ENCODE results near the gene USP53. TPM values are rescaled to one million over a fixed set of nuclear protein-coding genes. Genes with fewer than 3 reads are reported as not detected.
A peak's percentile ranks its signal among the peaks of the same experiment; 100 is the strongest.
"Not testable (repeated sequence)": the region's sequence is repeated elsewhere in the genome, so short reads cannot be mapped to it uniquely, and the experiment has no call there.

The USP53 gene
- total and polyA plus RNA-seq, 12 donors, result 12.5 to 64.6 (median 41.8) TPM

DNA sequence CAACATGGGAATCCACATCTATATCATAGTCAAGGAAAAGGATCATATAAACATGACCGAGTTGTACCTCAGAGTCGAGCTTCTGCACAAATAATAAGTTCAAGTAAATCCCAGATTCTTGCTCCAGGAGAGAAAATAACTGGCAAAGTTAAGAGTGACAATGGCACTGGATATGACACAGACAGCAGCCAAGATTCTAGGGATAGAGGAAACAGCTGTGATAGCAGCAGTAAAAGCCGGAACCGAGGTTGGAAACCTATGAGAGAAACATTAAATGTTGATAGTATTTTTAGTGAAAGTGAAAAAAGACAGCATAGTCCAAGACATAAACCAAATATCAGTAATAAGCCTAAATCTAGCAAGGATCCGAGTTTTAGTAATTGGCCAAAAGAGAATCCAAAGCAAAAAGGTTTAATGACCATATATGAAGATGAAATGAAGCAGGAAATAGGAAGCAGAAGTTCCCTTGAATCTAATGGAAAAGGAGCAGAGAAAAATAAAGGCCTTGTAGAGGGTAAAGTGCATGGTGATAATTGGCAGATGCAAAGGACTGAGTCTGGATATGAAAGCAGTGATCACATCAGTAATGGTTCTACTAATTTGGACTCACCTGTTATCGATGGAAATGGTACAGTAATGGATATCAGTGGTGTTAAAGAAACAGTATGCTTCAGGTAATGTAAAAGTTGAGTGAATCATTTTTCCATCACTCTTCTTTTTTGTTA lies 59.0 kb downstream of the USP53 start:
- 55 to 64% methylated on average over 6 of the region's 6 CpGs for WGBS, 2 donors
- peaks cover 0 to 74% (median 13%) of the 10 kb centered on the region in 9 donors for H3K36me3 ChIP-seq
- intact Hi-C loops (cut with DNase I), result no loop called here
- no peak for ATAC-seq
- DNase-seq, result no peak
- no peaks in the 10 kb centered on the region for H3K9me3 ChIP-seq
- H3K27me3 ChIP-seq, result no peaks in the 10 kb centered on the region
- H3K4me3 ChIP-seq, result no peak overlapping the region
- TF ChIP-seq CTCF (IDR thresholded peaks at IDR 0.05), result no peak
- peaks cover 0 to 12% (median 6%) of the 10 kb centered on the region in 9 donors for H3K4me1 ChIP-seq
- peak overlapping the region in 1 of 10 donors; percentile 18 for H3K27ac ChIP-seq

- H3K27ac ChIP-seq, result not testable (repeated sequence)
Observed at GRCh38 chr4:119279541-119279940, 67.0 kb downstream of the USP53 start.

DNA sequence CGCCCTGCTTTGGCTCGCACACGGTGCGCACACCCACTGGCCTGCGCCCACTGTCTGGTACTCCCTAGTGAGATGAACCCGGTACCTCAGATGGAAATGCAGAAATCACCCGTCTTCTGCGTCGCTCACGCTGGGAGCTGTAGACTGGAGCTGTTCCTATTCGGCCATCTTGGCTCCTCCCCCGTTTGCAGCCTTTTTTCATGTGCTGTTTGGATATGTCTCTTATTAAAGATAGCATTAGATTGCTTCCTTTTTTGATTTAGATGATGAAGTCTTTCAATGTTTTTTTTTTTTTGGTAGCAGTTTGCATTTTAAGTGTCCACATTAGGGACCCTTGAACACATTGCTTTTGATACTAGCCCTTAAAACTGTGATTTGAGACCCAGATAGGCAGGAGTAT lies 67.4 kb downstream of the USP53 start:
- not testable (repeated sequence) for H3K27me3 ChIP-seq, H3K27ac ChIP-seq, H3K4me3 ChIP-seq, ATAC-seq, H3K9me3 ChIP-seq, DNase-seq
- peaks cover 0 to 13% (median 0%) of the 10 kb centered on the region in 9 donors for H3K36me3 ChIP-seq
- 96 to 98% methylated on average over 8 to 12 of the region's 12 CpGs for WGBS, 2 donors
- H3K4me1 ChIP-seq, result peaks cover 0 to 38% (median 24%) of the 10 kb centered on the region in 9 donors
- intact Hi-C loops (cut with DNase I), result loop anchor here in 8 of 10 donors (5.0 to 10.0 kb wide), 14 partner anchors 33 to 535 kb away; partner anchors contain the start of genes USP53 (in 4 of the 8) and SYNPO2 (in 1 of the 8)

More at GRCh38 chr4:119279541-119279940, 67.0 kb downstream of the USP53 start:
- H3K9me3 ChIP-seq; H3K4me3 ChIP-seq; H3K27me3 ChIP-seq; ATAC-seq; DNase-seq; intact Hi-C loops (cut with DNase I): not testable (repeated sequence)
- WGBS, 2 donors, result 86 to 94% methylated on average over 14 to 18 of the region's 19 CpGs
- Histone ChIP-seq H3K4me1 (peaks cover 0 to 34% (median 20%) of the 10 kb centered on the region in 9 donors), H3K36me3 (peaks cover 0 to 13% (median 0%) of the 10 kb centered on the region in 9 donors)

DNA sequence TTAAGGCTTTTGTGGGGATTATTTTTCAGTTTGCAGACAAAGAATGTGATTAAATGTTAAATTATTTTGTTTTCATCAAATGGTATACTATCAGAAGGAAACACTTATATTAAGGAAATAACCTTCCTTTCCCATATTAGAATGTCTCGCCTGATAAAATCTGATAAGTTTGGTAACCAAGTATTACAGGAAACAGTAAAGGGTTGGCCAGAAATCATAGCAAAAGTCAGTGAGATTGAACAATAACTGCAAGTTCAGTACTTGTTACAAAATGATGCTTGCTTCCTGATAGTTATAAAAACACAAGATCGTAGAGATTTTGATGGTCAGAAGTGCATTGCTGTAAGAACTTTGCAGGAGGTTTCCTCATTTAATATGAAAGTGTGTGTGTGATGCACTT lies 68.9 kb downstream of the USP53 start:
- Histone ChIP-seq H3K9me3 (peaks cover 0 to 3% (median 0%) of the 10 kb centered on the region in 11 donors), H3K4me3 (no peak overlapping the region), H3K27me3 (no peaks in the 10 kb centered on the region), H3K36me3 (peaks cover 0 to 13% (median 0%) of the 10 kb centered on the region in 9 donors), H3K4me1 (peaks cover 0 to 51% (median 39%) of the 10 kb centered on the region in 9 donors), H3K27ac (peak overlapping the region in 3 of 10 donors; percentile 2 to 19 (median 19))
- no peak for TF ChIP-seq CTCF (IDR thresholded peaks at IDR 0.05)
- 50 to 77% methylated on average over 2 of the region's 2 CpGs for WGBS, 2 donors
- no peak for DNase-seq
- intact Hi-C loops (cut with DNase I), result loop anchor here in 8 of 10 donors (5.0 to 10.0 kb wide), 14 partner anchors 34 to 537 kb away; partner anchors contain the start of genes USP53 (in 4 of the 8) and SYNPO2 (in 1 of the 8)
- ATAC-seq, result peak in 2 of 8 donors; percentile 33 to 38

GRCh38 chr4:119284876-119285780 lies 72.6 kb downstream of the USP53 start:
- H3K4me1 ChIP-seq, result peaks cover 0 to 57% (median 40%) of the 10 kb centered on the region in 9 donors

More at GRCh38 chr4:119284876-119285780, 72.6 kb downstream of the USP53 start:
- intact Hi-C loops (cut with DNase I), result loop anchor here in 9 of 10 donors (5.0 to 10.0 kb wide), 18 partner anchors 38 to 1028 kb away; partner anchors contain the start of genes USP53 (in 4 of the 9) and SYNPO2 (in 1 of the 9)
- Histone ChIP-seq H3K36me3 (peaks cover 0 to 21% (median 0%) of the 10 kb centered on the region in 9 donors), H3K9me3 (no peaks in the 10 kb centered on the region), H3K4me3 (peak overlapping the region in 5 of 10 donors; percentile 6 to 30 (median 25)), H3K27ac (peak overlapping the region in 7 of 10 donors; percentile 25 to 75 (median 59)), H3K27me3 (no peaks in the 10 kb centered on the region)
- peak in 5 of 8 donors; percentile 16 to 31 (median 29) for ATAC-seq
- 14 to 15% methylated on average over 4 of the region's 4 CpGs for WGBS, 2 donors
- no peak for TF ChIP-seq CTCF (IDR thresholded peaks at IDR 0.05)
- no peak for DNase-seq
